ENCODE measurements around the gene SLC25A12.
A peak's percentile ranks its signal among the peaks of the same experiment; 100 is the strongest.
"Not testable (repeated sequence)": the region's sequence is repeated elsewhere in the genome, so short reads cannot be mapped to it uniquely, and the experiment has no call there.

Gene SLC25A12

GRCh38 chr2:171908235-171908634, 14.2 kb upstream of the SLC25A12 start:
- Mint-ChIP-seq H3K9me3 (no peaks in the 10 kb centered on the region), H3K27ac (no peak overlapping the region), H3K36me3 (ENCODE audit: low read depth) (no peaks in the 10 kb centered on the region), H3K27me3 (peaks cover 4% of the 10 kb centered on the region), H3K4me1 (no peaks in the 10 kb centered on the region), H3K4me3 (no peak overlapping the region)
- ATAC-seq (no peak), DNase-seq (no peak)

DNA sequence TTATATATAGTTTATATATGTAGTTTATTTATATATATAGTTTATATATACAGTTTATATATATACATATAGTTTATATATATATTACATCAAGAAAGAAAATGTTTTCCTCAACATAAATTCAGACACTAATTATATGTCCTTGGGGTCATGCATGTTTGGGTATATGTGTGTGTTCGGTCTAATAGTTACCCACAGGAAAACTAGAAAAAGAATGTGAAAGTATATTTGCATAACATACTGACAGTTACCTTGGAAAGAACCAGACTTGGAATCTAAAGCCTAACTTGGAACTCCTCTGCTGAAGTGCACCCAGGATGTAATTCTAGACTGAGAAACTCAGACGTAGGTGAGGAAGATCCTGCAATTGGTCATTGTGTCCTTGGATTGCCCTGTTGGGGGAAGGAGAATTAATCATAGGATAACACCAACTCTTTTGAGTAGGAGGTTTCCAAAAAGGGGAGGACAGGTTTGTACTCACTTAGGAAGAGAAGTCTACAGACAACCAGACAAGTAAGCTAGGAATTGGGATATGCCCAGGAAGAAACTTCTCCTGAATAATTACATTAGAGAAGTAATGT, 8.9 kb upstream of the SLC25A12 start:
- Mint-ChIP-seq H3K27ac (no peak overlapping the region), H3K4me3 (no peak overlapping the region), H3K9me3 (no peaks in the 10 kb centered on the region), H3K4me1 (no peaks in the 10 kb centered on the region), H3K36me3 (ENCODE audit: low read depth) (no peaks in the 10 kb centered on the region), H3K27me3 (peaks cover 4% of the 10 kb centered on the region)
- ATAC-seq (no peak), DNase-seq (no peak)

- not testable (repeated sequence) for H3K27ac Mint-ChIP-seq; H3K4me3 Mint-ChIP-seq; ATAC-seq; H3K9me3 Mint-ChIP-seq; DNase-seq; H3K36me3 Mint-ChIP-seq (ENCODE audit: low read depth); H3K27me3 Mint-ChIP-seq; H3K4me1 Mint-ChIP-seq
Observed at GRCh38 chr2:171899623-171900282, 5.7 kb upstream of the SLC25A12 start.

GRCh38 chr2:171895786-171896185, 1.7 kb upstream of the SLC25A12 start:
- no peak for DNase-seq
- no peak overlapping the region for H3K4me3 Mint-ChIP-seq

DNA sequence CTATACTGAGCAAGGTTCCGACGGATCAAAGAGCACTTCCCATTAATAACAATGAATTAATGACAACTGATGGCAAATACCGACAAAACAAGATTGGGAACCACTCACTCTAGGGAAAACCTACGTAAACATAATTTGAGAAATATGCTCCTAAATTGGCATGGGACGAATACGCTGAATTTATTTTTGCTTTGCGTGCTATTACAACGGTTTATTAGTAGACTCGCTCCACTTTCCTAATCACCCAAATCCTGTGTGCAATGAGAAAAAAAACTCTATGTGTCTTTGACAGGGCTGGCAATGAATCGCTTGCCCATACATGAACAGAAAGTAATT, 536 bp upstream of the SLC25A12 start:
- Mint-ChIP-seq H3K9me3 (no peaks in the 10 kb centered on the region), H3K27ac (peak overlapping the region; percentile 74), H3K4me1 (peaks cover 32% of the 10 kb centered on the region), H3K36me3 (ENCODE audit: low read depth) (peaks cover 11% of the 10 kb centered on the region), H3K27me3 (no peaks in the 10 kb centered on the region), H3K4me3 (peak overlapping the region; percentile 91)
- ATAC-seq: no peak
- no peak for DNase-seq

More at GRCh38 chr2:171895786-171896185, 1.7 kb upstream of the SLC25A12 start:
- no peak for ATAC-seq
- no peaks in the 10 kb centered on the region for H3K27me3 Mint-ChIP-seq
- H3K4me1 Mint-ChIP-seq: peaks cover 28% of the 10 kb centered on the region
- peaks cover 9% of the 10 kb centered on the region for H3K36me3 Mint-ChIP-seq (ENCODE audit: low read depth)
- H3K9me3 Mint-ChIP-seq: no peaks in the 10 kb centered on the region
- no peak overlapping the region for H3K27ac Mint-ChIP-seq

- no peaks in the 10 kb centered on the region for H3K9me3 Mint-ChIP-seq
- H3K27me3 Mint-ChIP-seq: no peaks in the 10 kb centered on the region
Observed at GRCh38 chr2:171893196-171893823, 734 bp downstream of the SLC25A12 start.

GRCh38 chr2:171889808-171890207, 4.2 kb downstream of the SLC25A12 start:
- no peaks in the 10 kb centered on the region for H3K27me3 Mint-ChIP-seq
- no peaks in the 10 kb centered on the region for H3K9me3 Mint-ChIP-seq
- peaks cover 16% of the 10 kb centered on the region for H3K36me3 Mint-ChIP-seq (ENCODE audit: low read depth)
- H3K27ac Mint-ChIP-seq: no peak overlapping the region
- no peak for DNase-seq
- no peak for ATAC-seq
- H3K4me1 Mint-ChIP-seq: peaks cover 35% of the 10 kb centered on the region
- no peak overlapping the region for H3K4me3 Mint-ChIP-seq

More at GRCh38 chr2:171893196-171893823, 734 bp downstream of the SLC25A12 start:
- H3K36me3 Mint-ChIP-seq (ENCODE audit: low read depth): peaks cover 16% of the 10 kb centered on the region
- H3K27ac Mint-ChIP-seq: peak overlapping the region; percentile 79
- peak overlapping the region; percentile 91 for H3K4me3 Mint-ChIP-seq
- DNase-seq (no peak), ATAC-seq (no peak)
- H3K4me1 Mint-ChIP-seq: peaks cover 32% of the 10 kb centered on the region

DNA sequence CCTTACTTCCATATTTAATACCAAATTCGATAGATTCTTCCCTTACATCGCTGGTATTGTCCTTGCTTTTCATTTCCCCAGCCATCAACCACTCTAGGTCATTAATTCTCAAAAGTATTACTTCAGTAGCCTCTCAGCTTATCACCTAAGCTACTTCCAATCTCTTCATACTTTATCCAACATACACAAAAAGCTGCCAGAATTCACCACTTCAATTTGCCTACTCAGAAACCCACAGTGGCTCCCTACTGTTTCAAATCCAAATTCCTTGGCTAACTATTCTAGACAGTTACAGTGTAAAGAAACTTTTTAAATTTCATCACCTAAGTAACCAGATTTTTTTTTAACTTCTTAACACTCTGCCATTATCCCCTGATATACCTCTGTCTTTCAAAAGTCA, 4.7 kb downstream of the SLC25A12 start:
- DNase-seq (no peak), ATAC-seq (no peak)
- H3K27ac Mint-ChIP-seq: no peak overlapping the region
- H3K4me3 Mint-ChIP-seq: no peak overlapping the region
- H3K9me3 Mint-ChIP-seq: no peaks in the 10 kb centered on the region
- peaks cover 30% of the 10 kb centered on the region for H3K4me1 Mint-ChIP-seq
- H3K36me3 Mint-ChIP-seq (ENCODE audit: low read depth): peaks cover 16% of the 10 kb centered on the region
- H3K27me3 Mint-ChIP-seq: no peaks in the 10 kb centered on the region

- no peaks in the 10 kb centered on the region for H3K9me3 Mint-ChIP-seq
- H3K36me3 Mint-ChIP-seq (ENCODE audit: low read depth): peaks cover 6% of the 10 kb centered on the region
- H3K27ac Mint-ChIP-seq: no peak overlapping the region
- H3K4me3 Mint-ChIP-seq: no peak overlapping the region
- peaks cover 34% of the 10 kb centered on the region for H3K4me1 Mint-ChIP-seq
- DNase-seq (no peak), ATAC-seq (no peak)
- H3K27me3 Mint-ChIP-seq: no peaks in the 10 kb centered on the region
Observed at GRCh38 chr2:171883275-171883893, 10.7 kb downstream of the SLC25A12 start.

- ATAC-seq: peak; percentile 73
- peaks cover 6% of the 10 kb centered on the region for H3K36me3 Mint-ChIP-seq (ENCODE audit: low read depth)
- peaks cover 34% of the 10 kb centered on the region for H3K4me1 Mint-ChIP-seq
- H3K27ac Mint-ChIP-seq: no peak overlapping the region
- no peak for DNase-seq
- H3K27me3 Mint-ChIP-seq: no peaks in the 10 kb centered on the region
- H3K4me3 Mint-ChIP-seq: no peak overlapping the region
- H3K9me3 Mint-ChIP-seq: no peaks in the 10 kb centered on the region
Observed at GRCh38 chr2:171882089-171882769, 11.8 kb downstream of the SLC25A12 start.

DNA sequence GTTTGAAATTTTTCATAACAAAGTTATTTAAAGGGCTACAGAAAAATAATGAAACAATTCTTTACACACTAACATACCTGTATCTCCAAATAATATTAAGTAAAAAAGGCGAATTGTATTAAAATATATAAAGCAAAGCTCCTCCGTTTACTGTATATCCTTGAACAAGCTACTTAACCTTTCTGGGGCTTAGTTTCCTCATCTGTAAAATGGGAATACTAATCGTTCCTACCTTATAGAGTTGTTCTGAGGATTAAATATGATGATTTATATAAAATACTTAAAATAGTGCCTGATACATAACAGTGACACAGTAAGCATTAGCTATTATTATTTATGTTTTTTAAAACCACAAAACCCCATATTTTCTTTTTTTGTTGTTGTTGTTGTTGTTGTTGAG, 13.3 kb downstream of the SLC25A12 start:
- no peak overlapping the region for H3K4me3 Mint-ChIP-seq
- peaks cover 40% of the 10 kb centered on the region for H3K4me1 Mint-ChIP-seq
- H3K27me3 Mint-ChIP-seq: no peaks in the 10 kb centered on the region
- ATAC-seq: no peak
- peaks cover 6% of the 10 kb centered on the region for H3K36me3 Mint-ChIP-seq (ENCODE audit: low read depth)
- no peak for DNase-seq
- H3K9me3 Mint-ChIP-seq: no peaks in the 10 kb centered on the region
- no peak overlapping the region for H3K27ac Mint-ChIP-seq

DNA sequence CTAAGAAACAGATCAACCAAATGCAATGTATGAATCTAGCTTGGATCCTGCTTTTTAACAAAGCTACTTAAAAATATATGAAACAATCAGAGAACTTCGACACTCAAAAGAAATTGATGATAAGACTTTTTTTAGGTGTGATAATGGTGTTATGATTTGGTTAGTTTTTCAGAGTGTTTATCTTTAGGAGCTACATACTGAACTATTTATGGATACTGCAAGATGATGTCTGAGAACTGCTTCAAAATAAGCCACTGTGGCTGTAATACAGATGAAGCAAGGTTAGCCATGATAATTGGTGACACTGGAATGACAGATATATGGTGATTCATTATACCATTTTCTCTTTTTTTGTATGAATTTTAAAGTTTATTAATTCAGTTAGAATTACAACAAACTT, 14.2 kb downstream of the SLC25A12 start:
- ATAC-seq (no peak), DNase-seq (no peak)
- H3K36me3 Mint-ChIP-seq (ENCODE audit: low read depth): peaks cover 13% of the 10 kb centered on the region
- no peak overlapping the region for H3K4me3 Mint-ChIP-seq
- H3K9me3 Mint-ChIP-seq: peaks cover 4% of the 10 kb centered on the region
- H3K27ac Mint-ChIP-seq: no peak overlapping the region
- H3K27me3 Mint-ChIP-seq: no peaks in the 10 kb centered on the region
- H3K4me1 Mint-ChIP-seq: peaks cover 40% of the 10 kb centered on the region

- peaks cover 17% of the 10 kb centered on the region for H3K36me3 Mint-ChIP-seq (ENCODE audit: low read depth)
- peaks cover 4% of the 10 kb centered on the region for H3K9me3 Mint-ChIP-seq
- H3K27ac Mint-ChIP-seq: peak overlapping the region; percentile 53
- H3K4me3 Mint-ChIP-seq: no peak overlapping the region
- no peaks in the 10 kb centered on the region for H3K27me3 Mint-ChIP-seq
- ATAC-seq: peak; percentile 50
- H3K4me1 Mint-ChIP-seq: peaks cover 38% of the 10 kb centered on the region
- DNase-seq: no peak
Observed at GRCh38 chr2:171878481-171878993, 15.5 kb downstream of the SLC25A12 start.

- H3K4me3 Mint-ChIP-seq: no peak overlapping the region
- no peak overlapping the region for H3K27ac Mint-ChIP-seq
- DNase-seq: no peak
- H3K27me3 Mint-ChIP-seq: no peaks in the 10 kb centered on the region
- peaks cover 4% of the 10 kb centered on the region for H3K9me3 Mint-ChIP-seq
- peaks cover 32% of the 10 kb centered on the region for H3K36me3 Mint-ChIP-seq (ENCODE audit: low read depth)
- peaks cover 23% of the 10 kb centered on the region for H3K4me1 Mint-ChIP-seq
- ATAC-seq: no peak
Observed at GRCh38 chr2:171874963-171875362, 19.1 kb downstream of the SLC25A12 start.
